GM18517 (cell line): ENCODE results near the gene C16orf74.

Experiments
- ATAC-seq: cut with Tn5 transposase; IDR thresholded peaks from one replicate; pipeline ENCODE4 v1.9.1; 2021; ENCODE audit warnings: mild to moderate bottlenecking, moderate library complexity; ENCODE audit not compliant: unreplicated experiment

C16orf74 gene

DNA sequence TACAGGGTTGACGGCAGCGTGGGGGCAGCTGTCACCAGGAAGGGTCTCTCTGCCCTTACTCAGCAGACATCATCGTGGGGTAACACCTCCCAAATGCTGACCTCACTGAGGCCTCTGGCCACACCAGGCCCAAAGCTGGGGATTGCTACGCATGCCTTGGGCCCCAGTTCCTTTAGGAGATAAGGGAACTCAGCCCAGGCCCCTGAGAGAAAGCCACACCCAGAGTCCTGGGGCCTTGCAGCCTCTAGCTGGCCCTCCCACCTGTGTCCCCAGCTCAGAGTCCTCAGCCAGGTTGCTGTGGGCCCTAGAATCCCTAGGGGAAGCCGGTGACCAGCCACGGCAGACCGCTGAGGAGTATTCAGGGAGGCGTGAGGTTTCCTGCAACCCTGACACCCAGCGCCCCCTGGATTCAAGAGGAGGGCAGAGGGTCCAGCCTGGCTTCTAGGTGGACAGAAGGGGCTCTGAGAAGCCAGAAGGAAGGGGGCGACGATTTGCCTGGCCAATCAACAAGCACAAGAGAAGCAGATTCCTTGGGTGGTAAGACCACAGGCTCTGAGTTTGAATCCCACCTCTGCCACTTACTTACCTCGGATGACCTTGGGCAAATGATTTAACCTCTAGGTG, 51.8 kb downstream of the C16orf74 start:
- ATAC-seq: no peak

DNA sequence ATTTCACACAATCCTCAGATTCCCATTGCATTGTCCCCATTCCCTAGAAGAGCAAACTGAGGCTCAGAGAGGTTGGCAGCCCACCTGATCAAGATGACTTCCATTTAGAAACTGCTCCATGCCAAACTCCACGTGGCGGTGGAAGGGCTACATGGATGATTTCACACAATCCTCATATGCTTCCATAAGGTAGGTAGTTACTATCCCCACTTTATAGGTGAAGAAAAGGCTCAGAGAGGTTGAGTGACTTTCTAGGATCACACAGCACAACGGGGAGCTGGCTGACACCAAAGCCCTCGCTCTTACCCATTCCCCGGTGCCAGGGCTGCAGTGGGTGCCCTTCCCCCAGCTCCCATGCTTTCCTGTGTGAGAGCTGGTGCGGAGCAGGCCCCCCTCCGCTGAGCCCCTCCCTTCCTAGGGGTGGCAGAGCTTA, 52.4 kb downstream of the C16orf74 start:
- ATAC-seq: no peak

GRCh38 chr16:85697431-85697830, 53.5 kb downstream of the C16orf74 start:
- no peak for ATAC-seq

- no peak for ATAC-seq
Measured at GRCh38 chr16:85696781-85697180, 54.1 kb downstream of the C16orf74 start.

DNA sequence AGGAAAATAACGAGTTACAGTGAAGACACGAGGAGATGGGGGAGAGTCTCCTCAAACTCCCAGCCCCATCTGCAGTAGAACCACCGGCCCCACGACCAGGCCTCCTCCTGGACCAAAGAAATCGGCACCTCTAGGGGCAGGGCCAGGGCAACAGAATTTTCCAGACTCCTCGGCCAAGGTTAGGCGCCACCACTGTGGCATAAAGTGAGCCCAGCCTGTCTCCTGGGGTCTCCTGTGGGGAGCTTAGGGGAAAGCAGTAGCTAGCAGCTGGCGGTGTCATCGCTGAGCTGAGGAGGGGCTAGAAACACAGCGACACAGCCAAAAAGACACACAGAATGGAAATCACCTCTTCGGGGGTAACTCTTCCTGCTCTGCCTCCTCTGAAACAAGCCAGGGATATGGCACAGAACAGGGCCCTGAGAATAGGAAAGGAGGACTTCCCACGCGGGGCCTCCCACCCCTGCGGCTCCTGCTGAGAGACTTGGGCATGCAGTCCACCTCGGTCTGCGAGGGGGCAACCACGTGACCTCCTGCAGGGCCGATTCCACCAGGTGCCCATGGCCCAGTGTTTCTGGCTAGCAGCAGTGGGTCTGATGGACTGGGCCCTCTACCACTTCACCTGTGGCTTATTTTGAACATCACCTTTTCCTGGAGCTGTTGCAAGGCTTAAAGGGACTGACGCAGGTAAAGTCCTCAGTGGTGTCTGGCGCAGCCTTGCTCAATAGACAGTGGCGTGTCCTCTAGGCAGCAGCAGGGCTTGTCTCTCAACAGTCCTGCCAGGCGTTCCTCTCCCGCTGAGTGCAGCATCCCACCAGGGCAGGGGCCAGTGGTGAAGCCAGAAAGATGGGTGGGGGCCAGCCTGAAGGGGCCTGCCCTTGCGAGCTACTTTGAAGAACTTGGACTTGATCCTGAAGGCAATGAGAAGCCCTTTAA, 55.4 kb downstream of the C16orf74 start:
- no peak for ATAC-seq

GRCh38 chr16:85690469-85691064, 60.3 kb downstream of the C16orf74 start:
- no peak for ATAC-seq

GRCh38 chr16:85689950-85690320, 61.0 kb downstream of the C16orf74 start:
- ATAC-seq: no peak

DNA sequence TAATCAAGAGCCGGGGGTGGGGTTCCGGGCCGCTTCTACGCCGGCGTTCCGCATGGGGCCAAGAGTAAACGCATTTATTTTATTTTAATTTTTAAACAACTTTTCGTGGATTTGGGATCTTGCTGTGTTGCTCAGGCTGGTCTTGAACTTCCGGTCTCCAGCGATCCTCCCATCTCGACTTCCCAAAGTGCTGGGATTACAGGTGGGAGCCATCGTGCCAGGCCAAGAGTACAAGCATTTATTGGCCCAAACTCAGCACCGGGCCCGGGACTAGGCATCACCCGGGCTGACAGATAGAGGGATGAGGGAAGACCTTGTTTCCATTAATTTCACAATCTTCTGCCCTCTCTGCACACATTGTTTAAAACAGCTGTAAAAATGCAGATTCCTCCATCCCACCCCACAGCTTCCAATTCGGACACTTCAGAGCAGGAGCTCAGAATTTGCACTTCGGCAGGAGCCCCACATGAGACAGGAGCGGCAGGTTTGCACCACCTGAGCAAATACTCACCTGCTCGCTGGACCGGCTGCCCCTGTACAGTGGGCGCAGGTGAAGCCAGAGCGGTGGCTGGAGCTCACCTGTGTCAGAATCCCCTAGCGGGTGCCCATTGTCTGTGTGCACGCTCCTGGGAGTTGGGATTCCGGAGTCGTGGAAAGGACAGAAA, 61.5 kb downstream of the C16orf74 start:
- no peak for ATAC-seq

DNA sequence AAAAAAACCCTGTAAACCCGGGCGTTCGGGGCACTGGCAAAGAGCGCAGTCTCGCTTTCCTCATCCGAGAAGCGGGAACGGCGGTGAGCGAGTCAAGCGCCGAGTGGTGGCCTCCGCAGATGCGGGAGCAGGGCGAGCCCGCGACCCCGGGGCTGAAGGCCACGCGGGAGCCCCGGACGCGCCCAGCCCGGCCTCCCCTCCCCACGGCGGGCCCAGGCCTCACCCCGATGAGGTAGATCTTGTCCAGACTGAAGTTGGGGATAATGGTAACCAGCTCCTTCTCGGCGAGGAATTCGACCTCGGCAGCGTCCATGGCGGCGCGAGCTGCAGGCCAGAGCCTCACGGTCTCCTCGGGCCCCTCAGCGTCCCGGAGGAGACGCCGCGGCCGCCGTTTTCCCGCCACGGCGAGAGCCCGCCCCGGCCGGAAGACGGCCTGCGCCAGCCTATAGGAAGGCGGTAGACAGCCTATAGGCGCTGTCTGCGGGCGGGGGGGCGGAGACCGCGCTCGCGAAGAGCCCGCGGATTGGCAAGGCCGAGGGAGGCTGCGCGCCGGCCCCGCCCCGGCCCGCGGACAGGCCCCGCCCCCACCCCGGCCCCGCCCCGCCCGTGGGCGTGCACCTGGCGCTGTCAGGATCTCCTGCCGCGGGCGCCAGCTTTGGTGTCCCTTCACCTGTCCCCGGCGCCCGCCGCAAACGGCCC, 62.2 kb downstream of the C16orf74 start, which contains the start of gene GINS2:
GINS2 (minus strand) TSS at position 369 of the 699 bp plus-strand sequence; CDS start at position 313, 56 bp downstream.
- ATAC-seq: peak; percentile 81

DNA sequence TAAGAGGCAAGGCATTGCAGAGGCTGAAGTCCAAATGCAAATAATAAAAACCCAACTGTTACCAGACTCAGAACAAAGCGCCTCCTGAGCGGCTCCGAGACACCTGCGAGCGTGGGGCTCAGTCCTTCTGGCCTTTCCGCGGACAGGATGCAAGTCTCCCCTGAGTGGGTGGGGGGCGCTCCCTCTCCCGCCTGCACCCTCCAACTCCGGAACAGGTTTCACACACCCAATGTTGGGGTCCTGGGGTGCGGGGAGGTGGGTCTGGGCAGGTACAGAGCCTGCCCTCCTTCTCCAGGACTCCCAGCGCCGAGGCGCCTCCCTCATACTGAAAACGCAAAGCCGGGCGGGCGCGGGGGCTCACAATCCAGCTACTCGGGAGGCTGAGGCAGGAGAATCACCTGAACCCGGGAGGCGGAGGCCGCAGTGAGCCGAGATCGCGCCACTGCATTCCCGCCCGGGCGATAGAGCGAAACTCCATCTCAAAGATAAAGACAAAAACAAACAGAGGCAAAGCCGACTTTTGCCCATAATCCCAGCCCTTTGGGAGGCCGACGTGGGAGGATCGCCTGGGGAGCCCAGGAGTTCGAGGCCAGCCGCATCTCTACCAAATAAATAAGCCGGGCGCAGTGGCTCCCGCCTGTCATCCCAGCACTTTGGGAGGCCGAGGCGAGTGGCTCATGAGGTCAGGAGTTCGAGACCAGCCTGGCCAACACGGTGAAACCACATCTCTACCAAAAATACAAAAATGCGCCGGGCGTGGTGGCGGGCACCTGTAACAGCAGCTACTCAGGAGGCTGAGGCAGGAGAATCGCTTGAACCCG, 63.0 kb downstream of the C16orf74 start:
- ATAC-seq: no peak

- no peak for ATAC-seq
Measured at GRCh38 chr16:85686912-85687591, 63.8 kb downstream of the C16orf74 start.

GRCh38 chr16:85685251-85685650, 65.6 kb downstream of the C16orf74 start:
- no peak for ATAC-seq

GRCh38 chr16:85683363-85683762, 67.5 kb downstream of the C16orf74 start:
- ATAC-seq: no peak

- ATAC-seq: no peak
Measured at GRCh38 chr16:85682516-85682915, 68.4 kb downstream of the C16orf74 start.

DNA sequence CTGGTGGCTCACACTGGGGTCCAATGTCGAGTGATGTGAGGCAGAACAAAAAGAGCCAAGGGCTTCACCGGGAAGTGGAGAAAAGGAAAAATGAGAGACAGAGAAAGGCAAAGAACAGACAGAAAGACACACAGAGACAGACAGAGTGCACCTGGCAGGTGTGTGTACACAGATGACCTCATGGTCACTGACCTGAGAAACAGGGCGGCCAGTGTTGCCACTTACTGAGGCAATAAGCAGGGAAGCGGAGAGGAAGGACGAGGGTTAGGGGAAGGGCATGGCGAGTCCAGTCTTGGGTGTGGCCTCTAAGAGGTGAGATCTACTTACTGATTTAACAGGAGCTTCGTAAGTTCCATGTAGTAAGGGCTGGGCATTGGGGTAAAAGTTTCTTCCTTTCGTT, 69.6 kb downstream of the C16orf74 start:
- no peak for ATAC-seq

DNA sequence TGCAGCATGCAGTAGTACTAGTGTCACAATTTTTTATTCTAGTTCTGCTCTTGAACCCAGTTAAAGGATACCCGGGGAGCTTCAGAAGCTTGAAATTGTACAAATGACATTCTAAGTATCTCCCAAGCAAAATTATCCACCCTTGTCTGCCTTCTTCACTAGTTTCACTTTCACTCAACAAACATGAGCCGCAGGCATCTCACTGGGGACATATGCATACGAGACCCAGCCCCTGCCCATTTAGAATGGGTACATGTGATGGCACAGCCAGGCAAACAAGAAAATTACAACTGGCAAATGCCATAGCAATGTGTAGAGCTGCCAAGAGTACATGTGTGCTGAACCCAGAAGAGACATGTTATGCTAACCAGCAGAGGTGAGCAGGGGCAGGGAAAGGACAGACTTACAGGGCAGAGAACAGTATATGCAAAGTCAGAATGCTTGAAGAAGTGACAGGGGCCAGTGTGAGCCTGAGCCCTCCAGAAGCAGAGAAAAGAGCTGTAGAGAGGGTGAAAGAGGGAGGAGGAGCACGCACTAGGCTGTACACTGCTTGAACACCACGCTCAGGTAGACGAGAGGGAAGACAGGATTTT, 70.4 kb downstream of the C16orf74 start:
- ATAC-seq: no peak

GRCh38 chr16:85679870-85680269, 71.0 kb downstream of the C16orf74 start:
- ATAC-seq: no peak

DNA sequence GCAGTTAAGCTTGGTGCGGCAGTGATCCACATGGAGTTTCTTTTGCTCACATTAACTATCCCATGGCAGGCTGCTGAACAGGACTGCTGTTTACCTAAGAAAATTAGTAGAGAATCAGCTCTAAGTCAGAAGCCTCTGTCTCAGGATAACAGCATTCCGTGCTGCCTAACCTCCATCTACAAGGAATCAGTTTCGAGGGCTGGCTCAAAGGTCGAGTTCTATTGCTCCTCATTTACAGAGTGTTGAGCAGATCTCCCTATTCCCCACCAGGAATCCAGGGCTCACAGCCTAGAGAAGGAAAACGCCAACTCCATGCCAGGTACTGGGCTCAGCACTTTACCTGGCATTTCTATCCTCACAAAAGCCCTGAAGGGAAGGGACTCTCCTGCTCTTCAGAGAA, 72.1 kb downstream of the C16orf74 start:
- no peak for ATAC-seq

GRCh38 chr16:85678016-85678415, 72.9 kb downstream of the C16orf74 start:
- no peak for ATAC-seq
